Measurements from ENCODE around the gene RETREG3. TPM values are rescaled to one million over a fixed set of nuclear protein-coding genes. Genes with fewer than 3 reads are reported as not detected.
A peak's percentile ranks its signal among the peaks of the same experiment; 100 is the strongest.
"Not testable (repeated sequence)": the region's sequence is repeated elsewhere in the genome, so short reads cannot be mapped to it uniquely, and the experiment has no call there.

RETREG3 gene
- total RNA-seq, 2 donors from 2014 or later, result 36.9 to 42.0 TPM

DNA sequence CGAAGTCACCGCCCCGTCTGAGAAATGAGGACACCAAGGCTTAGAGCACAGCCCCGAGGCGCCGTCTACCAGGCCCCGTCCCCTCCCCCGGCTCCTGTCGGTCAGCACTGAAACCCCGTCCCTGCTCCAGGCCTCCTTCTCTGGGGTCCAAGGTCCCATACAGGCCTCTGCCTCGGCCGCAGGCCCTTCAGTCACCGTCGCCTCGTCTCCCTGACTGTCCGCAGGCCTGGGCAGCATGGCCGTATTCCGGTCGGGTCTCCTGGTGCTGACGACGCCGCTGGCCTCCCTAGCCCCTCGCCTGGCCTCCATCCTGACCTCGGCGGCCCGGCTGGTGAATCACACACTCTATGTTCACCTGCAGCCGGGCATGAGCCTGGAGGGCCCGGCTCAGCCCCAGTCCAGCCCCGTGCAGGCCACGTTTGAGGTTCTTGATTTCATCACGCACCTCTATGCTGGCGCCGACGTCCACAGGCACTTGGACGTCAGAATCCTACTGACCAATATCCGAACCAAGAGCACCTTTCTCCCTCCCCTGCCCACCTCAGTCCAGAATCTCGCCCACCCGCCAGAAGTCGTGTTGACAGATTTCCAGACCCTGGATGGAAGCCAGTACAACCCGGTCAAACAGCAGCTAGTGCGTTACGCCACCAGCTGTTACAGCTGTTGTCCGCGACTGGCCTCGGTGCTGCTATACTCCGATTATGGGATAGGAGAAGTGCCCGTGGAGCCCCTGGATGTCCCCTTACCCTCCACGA, 46.6 kb downstream of the RETREG3 start:
- TF ChIP-seq, protein P1, sequence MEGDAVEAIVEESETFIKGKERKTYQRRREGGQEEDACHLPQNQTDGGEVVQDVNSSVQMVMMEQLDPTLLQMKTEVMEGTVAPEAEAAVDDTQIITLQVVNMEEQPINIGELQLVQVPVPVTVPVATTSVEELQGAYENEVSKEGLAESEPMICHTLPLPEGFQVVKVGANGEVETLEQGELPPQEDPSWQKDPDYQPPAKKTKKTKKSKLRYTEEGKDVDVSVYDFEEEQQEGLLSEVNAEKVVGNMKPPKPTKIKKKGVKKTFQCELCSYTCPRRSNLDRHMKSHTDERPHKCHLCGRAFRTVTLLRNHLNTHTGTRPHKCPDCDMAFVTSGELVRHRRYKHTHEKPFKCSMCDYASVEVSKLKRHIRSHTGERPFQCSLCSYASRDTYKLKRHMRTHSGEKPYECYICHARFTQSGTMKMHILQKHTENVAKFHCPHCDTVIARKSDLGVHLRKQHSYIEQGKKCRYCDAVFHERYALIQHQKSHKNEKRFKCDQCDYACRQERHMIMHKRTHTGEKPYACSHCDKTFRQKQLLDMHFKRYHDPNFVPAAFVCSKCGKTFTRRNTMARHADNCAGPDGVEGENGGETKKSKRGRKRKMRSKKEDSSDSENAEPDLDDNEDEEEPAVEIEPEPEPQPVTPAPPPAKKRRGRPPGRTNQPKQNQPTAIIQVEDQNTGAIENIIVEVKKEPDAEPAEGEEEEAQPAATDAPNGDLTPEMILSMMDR (IDR thresholded peaks at IDR 0.05), result peak in 1 of 7 experiments; percentile 1
- peak in 1 of 3 donors; percentile 12 for TF ChIP-seq POLR2A (IDR thresholded peaks at IDR 0.05)
- peak overlapping the region; percentile 72 to 90 for H3K4me3 ChIP-seq
- no peaks in the 10 kb centered on the region for H3K9me3 ChIP-seq
- H3K4me1 ChIP-seq, result peaks cover 46% of the 10 kb centered on the region
- WGBS, 2 donors, result 3 to 12% methylated on average over 18 to 47 of the region's 48 CpGs
- peaks cover 0 to 15% of the 10 kb centered on the region in 2 donors for H3K36me3 ChIP-seq (replicated peaks in 1 of 2; ENCODE audit: insufficient read depth in 1 of 2, low read depth in 2 of 2)
- peak overlapping the region; percentile 72 to 93 (median 88) for H3K27ac ChIP-seq
- intact Hi-C loops (cut with DNase I), result no loop called here
- no peaks in the 10 kb centered on the region for H3K27me3 ChIP-seq
- ATAC-seq (peak; percentile 5), DNase-seq (peak; percentile 42 to 55 (median 45))

DNA sequence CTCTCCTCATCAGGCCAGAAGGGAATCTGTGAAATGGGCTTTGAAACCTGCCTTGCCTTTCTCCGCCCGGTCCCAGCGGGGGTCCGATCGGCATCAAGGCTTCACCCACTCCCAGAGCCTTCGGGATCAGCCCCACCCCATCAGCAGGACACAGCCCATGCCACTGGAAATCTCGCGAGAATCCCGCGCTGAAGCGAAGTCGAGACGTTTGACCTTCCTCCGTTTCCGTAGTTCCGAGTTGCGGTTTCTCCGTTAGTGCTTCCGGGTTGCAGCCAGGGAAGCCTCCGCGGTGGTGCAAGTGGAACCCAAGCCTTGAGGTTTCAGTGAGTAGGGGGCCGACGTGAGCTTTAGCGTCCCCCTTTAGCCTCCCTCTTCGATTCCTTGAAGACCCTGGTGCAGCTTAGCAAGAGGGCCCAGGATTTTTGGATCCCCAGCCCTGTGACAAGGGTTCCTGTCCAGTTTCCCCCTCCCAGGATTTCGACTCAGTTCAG, 47.2 kb downstream of the RETREG3 start, which contains the start of gene COASY:
Gene COASY, plus strand, starts transcription at position 252 of the 491 bp plus-strand sequence. CDS start 475 bp downstream, outside the sequence.
- ATAC-seq, result peak; percentile 85
- peak; percentile 96 to 98 (median 97) for DNase-seq
- 0% methylated on average over 26 of the region's 26 CpGs; no CpG with 5 or more reads in 1 of the 2 donors for whole genome bisulfite sequencing, 2 donors
- Histone ChIP-seq H3K27me3 (no peaks in the 10 kb centered on the region), H3K9me3 (no peaks in the 10 kb centered on the region), H3K4me3 (peak within 1 kb of the TSS; percentile 72 to 90), H3K4me1 (peaks cover 44% of the 10 kb centered on the region), H3K27ac (peak within 1 kb of the TSS; percentile 72 to 93 (median 88)), H3K36me3 (replicated peaks in 1 of 2; ENCODE audit: insufficient read depth in 1 of 2, low read depth in 2 of 2) (peaks cover 0 to 15% of the 10 kb centered on the region in 2 donors)
- intact Hi-C loops (cut with DNase I), result no loop called here
- TF ChIP-seq POLR2A (IDR thresholded peaks at IDR 0.05), result peak; percentile 18 to 81 (median 80)
- TF ChIP-seq, protein P1 (IDR thresholded peaks at IDR 0.05), result peak in 1 of 7 experiments; percentile 7

DNA sequence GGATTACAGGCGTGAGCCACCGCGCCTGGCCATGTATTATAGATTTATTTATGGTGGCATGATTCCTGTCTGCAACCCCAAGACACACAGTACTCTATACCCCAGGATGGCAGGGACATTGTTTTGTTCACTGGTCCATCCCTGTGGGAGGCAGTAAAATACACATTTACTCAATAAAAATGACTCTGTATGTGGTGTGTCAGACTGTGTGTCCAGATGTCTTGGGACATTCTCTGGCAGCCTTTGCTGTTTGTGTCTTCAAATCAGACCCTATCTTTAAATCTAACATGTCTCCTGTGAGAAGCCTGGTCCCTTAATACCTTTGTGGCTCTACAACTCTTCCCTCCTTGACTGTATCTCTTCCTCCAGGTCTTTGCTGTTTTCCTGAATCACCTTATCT, 48.9 kb downstream of the RETREG3 start:
- H3K27me3 ChIP-seq, result no peaks in the 10 kb centered on the region
- peaks cover 0 to 9% of the 10 kb centered on the region in 2 donors for H3K36me3 ChIP-seq (replicated peaks in 1 of 2; ENCODE audit: insufficient read depth in 1 of 2, low read depth in 2 of 2)
- H3K9me3 ChIP-seq, result no peaks in the 10 kb centered on the region
- WGBS, 2 donors, result 56 to 73% methylated on average over 3 of the region's 3 CpGs
- TF ChIP-seq, protein P1 (IDR thresholded peaks at IDR 0.05), result no peak
- no peak for TF ChIP-seq POLR2A (IDR thresholded peaks at IDR 0.05)
- ATAC-seq (no peak), DNase-seq (no peak)
- no peak overlapping the region for H3K27ac ChIP-seq
- peaks cover 37% of the 10 kb centered on the region for H3K4me1 ChIP-seq
- intact Hi-C loops (cut with DNase I), result no loop called here
- no peak overlapping the region for H3K4me3 ChIP-seq

DNA sequence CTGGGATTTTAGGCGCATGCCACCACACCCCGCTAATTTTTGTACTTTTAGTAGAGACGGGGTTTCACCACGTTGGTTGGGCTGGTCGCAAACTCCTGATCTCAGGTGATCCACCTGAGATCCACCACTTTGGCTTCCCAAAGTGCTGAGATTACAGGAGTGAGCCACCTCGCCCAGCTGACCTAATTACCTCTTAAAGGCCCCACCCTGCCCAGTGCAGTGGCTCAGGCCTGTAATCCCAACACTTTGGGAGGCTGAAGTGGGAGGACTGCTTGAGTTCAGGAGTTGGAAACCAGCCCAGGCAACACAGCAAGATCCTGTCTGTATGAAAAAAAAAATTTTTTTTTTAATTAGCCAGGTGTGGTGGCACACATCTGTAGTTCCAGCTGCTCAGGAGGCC, 50.1 kb downstream of the RETREG3 start:
- Histone ChIP-seq H3K9me3 (no peaks in the 10 kb centered on the region), H3K4me1 (peaks cover 36% of the 10 kb centered on the region), H3K36me3 (replicated peaks in 1 of 2; ENCODE audit: insufficient read depth in 1 of 2, low read depth in 2 of 2) (no peaks in the 10 kb centered on the region), H3K27ac (no peak overlapping the region), H3K4me3 (no peak overlapping the region), H3K27me3 (no peaks in the 10 kb centered on the region)
- ATAC-seq, result no peak
- TF ChIP-seq, protein P1 (IDR thresholded peaks at IDR 0.05), result no peak
- no peak for TF ChIP-seq POLR2A (IDR thresholded peaks at IDR 0.05)
- WGBS, 2 donors, result 73 to 84% methylated on average over 6 of the region's 6 CpGs
- DNase-seq, result no peak
- intact Hi-C loops (cut with DNase I), result no loop called here

DNA sequence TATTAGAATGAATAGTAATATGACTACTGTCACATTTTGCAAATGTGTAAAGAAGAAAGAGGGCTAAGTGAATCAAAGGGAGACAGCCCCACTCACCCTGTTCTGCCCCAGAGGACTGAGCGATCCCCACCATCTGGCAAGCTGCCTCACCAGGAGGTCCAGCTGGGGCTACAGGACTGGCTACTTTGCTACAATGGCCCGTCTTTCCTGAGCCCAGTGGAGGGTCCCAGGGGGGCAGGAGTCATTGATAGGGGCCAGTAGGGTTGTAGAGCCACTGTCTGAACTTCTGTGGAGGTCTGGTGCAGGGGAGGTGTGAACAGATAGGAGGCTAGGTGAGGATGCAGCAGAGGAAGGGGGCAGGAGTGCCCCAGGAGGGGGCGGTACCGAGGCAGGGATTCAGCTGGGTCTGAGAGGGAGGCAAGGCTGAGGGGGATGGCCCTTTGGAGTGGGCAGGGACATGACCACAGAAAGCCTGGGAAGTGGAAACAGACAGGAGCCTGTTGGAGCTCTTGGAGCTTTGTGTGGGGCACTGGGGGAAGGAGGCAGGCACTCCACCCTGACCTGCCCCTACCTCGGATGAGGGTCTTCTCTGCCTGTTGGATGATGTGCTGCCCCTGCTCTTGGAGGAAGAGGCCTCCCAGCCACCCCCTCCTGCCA, 53.1 kb downstream of the RETREG3 start:
- ATAC-seq; H3K4me3 ChIP-seq; H3K36me3 ChIP-seq (replicated peaks in 1 of 2; ENCODE audit: insufficient read depth in 1 of 2, low read depth in 2 of 2); H3K9me3 ChIP-seq; intact Hi-C loops (cut with DNase I); H3K27ac ChIP-seq; H3K27me3 ChIP-seq; DNase-seq: not testable (repeated sequence)
- WGBS, 2 donors, result 53 to 71% methylated on average over 5 of the region's 5 CpGs
- peaks cover 28% of the 10 kb centered on the region for H3K4me1 ChIP-seq

Data from body of pancreas (tissue), 4 donors.